Measurements from ENCODE around the gene SLC7A11.
A peak's percentile ranks its signal among the peaks of the same experiment; 100 is the strongest.
"Not testable (repeated sequence)": the region's sequence is repeated elsewhere in the genome, so short reads cannot be mapped to it uniquely, and the experiment has no call there.

The SLC7A11 gene

DNA sequence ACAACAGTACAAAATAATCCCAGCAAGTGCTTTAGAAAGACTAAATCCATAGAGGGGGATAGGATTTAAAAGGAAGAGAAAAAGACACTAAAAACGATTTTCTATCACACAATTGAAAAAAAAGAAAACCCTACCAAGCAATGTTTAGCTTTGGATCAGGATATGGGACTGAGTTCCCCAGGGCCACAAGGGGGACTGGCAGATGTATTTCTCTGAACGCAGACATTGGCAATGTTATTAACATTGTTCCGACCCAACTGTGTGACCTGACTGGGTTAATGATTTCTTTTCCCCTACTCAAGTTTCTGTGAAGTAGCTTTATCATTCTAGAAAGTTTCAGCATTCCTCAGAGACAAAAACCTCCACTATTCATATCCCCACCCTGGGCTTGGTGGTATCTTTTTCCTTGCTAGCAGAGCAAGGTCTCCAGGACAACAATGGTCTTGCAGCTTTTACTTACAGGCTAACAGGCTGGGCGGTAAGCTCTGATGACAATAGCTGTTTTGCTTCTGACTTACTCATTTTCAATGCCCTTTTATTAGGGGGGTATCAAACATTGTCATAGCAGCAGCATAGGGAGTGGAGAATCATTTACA, 25.8 kb downstream of the SLC7A11 start:
- Mint-ChIP-seq H3K36me3 (no peaks in the 10 kb centered on the region), H3K27me3 (peaks cover 3% of the 10 kb centered on the region), H3K27ac (no peak overlapping the region), H3K9me3 (no peaks in the 10 kb centered on the region), H3K4me3 (no peak overlapping the region), H3K4me1 (no peaks in the 10 kb centered on the region)
- ATAC-seq (ENCODE audit: low read depth) (no peak), DNase-seq (ENCODE audit: low spot score in 2 of 2) (no peak)

DNA sequence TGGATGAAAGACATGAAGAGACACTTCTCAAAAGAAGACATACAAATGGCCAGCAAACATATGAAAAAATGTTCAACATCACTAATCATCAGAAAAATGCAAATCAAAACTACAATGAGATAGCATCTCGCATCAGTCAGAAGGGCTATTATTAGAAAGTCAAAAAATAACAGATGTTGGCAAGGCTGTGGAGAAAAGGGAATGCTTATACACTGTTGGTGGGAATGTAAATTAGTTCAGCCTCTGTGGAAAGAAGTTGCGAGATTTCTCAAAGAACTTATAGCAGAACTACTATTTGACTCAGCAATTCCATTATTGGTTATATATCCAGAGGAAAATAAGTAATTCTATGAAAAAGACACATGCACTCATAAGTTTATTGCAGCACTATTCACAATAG, 31.6 kb downstream of the SLC7A11 start:
- not testable (repeated sequence) for H3K4me1 Mint-ChIP-seq; H3K9me3 Mint-ChIP-seq; H3K27me3 Mint-ChIP-seq; H3K36me3 Mint-ChIP-seq; H3K27ac Mint-ChIP-seq; H3K4me3 Mint-ChIP-seq; DNase-seq (ENCODE audit: low spot score in 2 of 2); ATAC-seq (ENCODE audit: low read depth)

DNA sequence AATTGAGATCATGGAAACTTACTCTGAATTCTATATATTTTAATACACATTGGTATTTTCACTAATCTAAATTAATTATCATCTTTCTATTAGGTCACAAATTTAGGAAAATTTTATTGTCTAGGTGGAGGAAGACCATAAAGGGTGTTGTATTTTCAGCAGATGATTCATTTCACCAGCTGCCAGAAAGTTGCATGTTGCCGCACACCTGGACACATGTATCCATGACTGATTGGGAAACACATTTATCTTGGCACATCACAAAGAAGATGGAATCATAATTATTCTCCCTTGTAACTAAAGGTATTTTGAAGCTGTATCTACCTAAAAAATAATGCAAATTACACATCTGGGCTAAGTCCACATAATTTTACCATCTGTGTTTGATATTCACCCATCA, 33.1 kb downstream of the SLC7A11 start:
- no peak for ATAC-seq (ENCODE audit: low read depth)
- peaks cover 2% of the 10 kb centered on the region for H3K9me3 Mint-ChIP-seq
- no peak for DNase-seq (ENCODE audit: low spot score in 2 of 2)
- no peak overlapping the region for H3K27ac Mint-ChIP-seq
- peaks cover 3% of the 10 kb centered on the region for H3K27me3 Mint-ChIP-seq
- no peaks in the 10 kb centered on the region for H3K36me3 Mint-ChIP-seq
- H3K4me3 Mint-ChIP-seq: no peak overlapping the region
- no peaks in the 10 kb centered on the region for H3K4me1 Mint-ChIP-seq

DNA sequence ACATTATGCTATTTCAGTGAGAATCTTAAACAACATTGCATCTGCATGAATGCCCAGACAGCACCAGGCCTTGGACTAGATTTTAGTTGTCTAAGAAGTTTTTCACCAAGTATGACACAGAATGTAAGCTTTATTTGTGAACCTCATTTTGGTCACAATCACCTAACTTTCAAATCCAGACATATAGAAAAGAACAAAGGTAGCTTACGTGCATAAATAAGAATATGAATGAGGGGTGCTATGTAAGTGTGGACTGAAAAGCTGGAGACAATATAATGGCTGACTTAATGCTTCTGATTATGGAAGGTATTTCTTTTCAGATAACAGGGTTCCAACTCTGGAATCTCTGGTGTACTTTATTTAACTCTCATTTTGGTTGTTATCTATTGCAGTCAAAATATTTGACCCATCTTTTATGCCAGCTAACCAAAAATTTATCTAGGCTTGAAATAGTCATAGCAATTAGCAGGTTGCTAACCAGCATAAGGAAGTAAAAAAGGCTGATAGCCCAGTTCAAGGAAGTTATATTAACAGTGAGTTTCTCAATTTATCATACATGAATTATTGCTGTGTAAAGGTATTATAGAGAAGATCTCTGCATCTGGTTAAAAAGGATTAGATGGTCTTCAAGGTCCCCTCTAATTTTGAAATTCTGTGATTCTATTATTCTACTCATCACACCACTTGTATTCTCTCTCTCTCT, 36.5 kb downstream of the SLC7A11 start:
- no peak for DNase-seq (ENCODE audit: low spot score in 2 of 2)
- Mint-ChIP-seq H3K9me3 (no peaks in the 10 kb centered on the region), H3K27me3 (peaks cover 2% of the 10 kb centered on the region), H3K4me1 (no peaks in the 10 kb centered on the region), H3K27ac (no peak overlapping the region), H3K36me3 (no peaks in the 10 kb centered on the region), H3K4me3 (no peak overlapping the region)
- no peak for ATAC-seq (ENCODE audit: low read depth)

DNA sequence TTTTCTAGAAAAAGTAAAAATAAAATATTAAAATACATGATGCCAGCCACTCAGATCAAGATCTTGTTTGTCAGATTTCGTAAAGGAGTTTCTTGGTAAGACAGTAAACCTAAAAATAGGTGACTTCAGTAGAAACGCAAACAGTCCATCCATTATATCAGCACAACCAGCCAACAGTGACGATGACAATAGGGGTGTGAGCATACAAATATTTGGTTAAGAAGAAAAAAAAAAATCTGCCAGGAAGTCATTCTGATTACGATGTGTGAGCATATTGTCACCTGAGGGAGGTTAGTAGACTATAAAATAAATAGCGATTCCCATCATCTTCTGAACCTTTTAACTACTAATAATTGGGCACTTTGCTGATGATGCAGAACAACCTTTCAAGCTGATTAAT, 37.6 kb downstream of the SLC7A11 start:
- ATAC-seq (ENCODE audit: low read depth): no peak
- no peak for DNase-seq (ENCODE audit: low spot score in 2 of 2)
- H3K36me3 Mint-ChIP-seq: no peaks in the 10 kb centered on the region
- H3K4me3 Mint-ChIP-seq: no peak overlapping the region
- peaks cover 4% of the 10 kb centered on the region for H3K4me1 Mint-ChIP-seq
- no peaks in the 10 kb centered on the region for H3K9me3 Mint-ChIP-seq
- H3K27ac Mint-ChIP-seq: no peak overlapping the region
- H3K27me3 Mint-ChIP-seq: peaks cover 2% of the 10 kb centered on the region

DNA sequence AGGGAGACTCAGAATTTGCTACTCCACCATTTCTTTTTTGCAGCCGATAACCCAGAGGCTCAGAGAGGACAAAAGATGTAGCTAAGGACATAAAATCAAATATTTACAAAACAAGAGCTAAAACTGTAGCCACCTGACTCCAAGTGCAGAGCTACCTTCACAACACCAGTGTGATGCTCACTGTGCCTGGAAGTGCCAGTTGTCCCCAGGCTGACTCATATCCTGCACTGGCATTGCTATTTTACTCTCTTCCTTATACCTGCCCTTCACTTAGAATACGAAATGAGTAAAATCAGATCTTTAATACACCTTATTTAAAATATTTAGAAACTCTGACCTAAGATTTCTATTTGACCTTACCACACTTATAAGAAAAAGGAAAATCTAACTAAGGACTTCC, 39.5 kb downstream of the SLC7A11 start:
- Mint-ChIP-seq H3K36me3 (no peaks in the 10 kb centered on the region), H3K27ac (no peak overlapping the region), H3K4me1 (peaks cover 6% of the 10 kb centered on the region), H3K4me3 (no peak overlapping the region), H3K9me3 (no peaks in the 10 kb centered on the region), H3K27me3 (peaks cover 2% of the 10 kb centered on the region)
- no peak for DNase-seq (ENCODE audit: low spot score in 2 of 2)
- no peak for ATAC-seq (ENCODE audit: low read depth)

DNA sequence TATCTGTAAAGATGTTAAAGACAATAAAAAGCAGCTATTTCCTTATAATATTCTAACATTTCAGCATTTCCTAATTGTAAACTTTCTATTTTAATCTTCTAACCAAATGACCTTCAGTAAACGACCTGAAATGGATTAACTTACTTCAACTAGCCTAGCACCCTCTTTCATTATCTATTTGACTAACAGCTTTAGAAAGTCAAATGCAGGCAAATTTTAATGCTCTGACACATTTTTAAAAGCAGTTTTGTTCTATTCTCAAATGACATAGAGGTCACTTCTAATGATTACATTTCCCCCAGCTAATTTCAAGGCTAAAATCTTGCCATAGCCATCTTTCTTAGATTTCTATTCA, 41.9 kb downstream of the SLC7A11 start:
- no peaks in the 10 kb centered on the region for H3K9me3 Mint-ChIP-seq
- H3K27ac Mint-ChIP-seq: no peak overlapping the region

DNA sequence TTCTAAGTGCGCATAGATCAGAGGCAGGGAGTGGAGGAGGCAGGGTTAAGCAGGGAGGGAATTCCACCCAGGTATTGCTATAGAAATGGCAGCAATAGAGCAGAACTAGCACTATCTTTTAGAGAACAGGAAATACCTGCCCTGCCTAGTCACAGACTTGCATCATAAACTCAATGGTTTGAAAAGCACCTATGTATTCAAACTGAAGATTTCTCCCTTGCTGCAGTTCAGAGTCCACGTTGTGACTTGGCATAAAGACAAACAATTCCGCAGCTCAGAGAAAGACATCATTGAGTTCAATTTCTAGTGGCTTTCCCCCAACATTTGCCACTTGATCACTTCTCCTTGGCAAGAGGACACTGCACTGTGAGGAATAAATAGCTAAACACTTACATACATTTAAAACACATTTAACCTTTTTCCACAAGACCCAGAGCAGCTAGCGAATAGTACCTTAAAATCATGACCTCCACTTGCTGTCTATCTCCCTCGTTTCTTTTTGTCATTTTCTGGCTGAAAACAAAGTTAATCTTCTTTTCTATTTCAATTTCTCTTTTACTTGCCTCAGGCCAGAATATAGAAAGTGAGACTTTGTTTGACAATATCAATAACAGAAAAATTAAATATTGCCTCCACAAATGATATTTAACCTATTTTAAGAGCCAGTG, 42.4 kb downstream of the SLC7A11 start:
- Mint-ChIP-seq H3K27ac (no peak overlapping the region), H3K36me3 (no peaks in the 10 kb centered on the region), H3K9me3 (no peaks in the 10 kb centered on the region), H3K27me3 (peaks cover 4% of the 10 kb centered on the region), H3K4me1 (peaks cover 6% of the 10 kb centered on the region), H3K4me3 (no peak overlapping the region)
- ATAC-seq (ENCODE audit: low read depth): peak; percentile 22
- no peak for DNase-seq (ENCODE audit: low spot score in 2 of 2)

More for the DNA sequence above, 41.9 kb downstream of the SLC7A11 start:
- ATAC-seq (ENCODE audit: low read depth) (no peak), DNase-seq (ENCODE audit: low spot score in 2 of 2) (no peak)
- peaks cover 6% of the 10 kb centered on the region for H3K4me1 Mint-ChIP-seq
- no peak overlapping the region for H3K4me3 Mint-ChIP-seq
- peaks cover 4% of the 10 kb centered on the region for H3K27me3 Mint-ChIP-seq
- H3K36me3 Mint-ChIP-seq: no peaks in the 10 kb centered on the region

DNA sequence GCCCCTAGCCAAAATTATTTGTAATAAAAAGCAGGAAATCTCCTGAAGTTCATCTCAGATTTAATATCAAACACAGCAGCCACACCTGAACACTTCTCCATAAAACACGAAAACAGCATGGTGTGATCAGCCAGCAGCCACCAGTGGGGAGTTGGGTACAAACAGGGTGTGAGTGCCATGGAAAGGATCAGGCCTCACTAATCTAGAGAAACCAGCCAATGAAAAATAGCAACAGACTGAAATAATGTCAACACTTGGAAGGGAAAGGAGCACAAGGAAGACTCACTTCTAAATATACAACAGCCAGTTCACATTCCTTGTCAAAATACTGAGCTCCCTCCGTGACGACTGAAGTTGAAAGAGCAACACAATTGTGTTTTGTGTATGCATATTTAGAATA, 46.0 kb downstream of the SLC7A11 start:
- Mint-ChIP-seq H3K4me1 (peaks cover 9% of the 10 kb centered on the region), H3K4me3 (no peak overlapping the region), H3K27ac (no peak overlapping the region), H3K9me3 (no peaks in the 10 kb centered on the region), H3K27me3 (peaks cover 2% of the 10 kb centered on the region), H3K36me3 (no peaks in the 10 kb centered on the region)
- ATAC-seq (ENCODE audit: low read depth) (no peak), DNase-seq (ENCODE audit: low spot score in 2 of 2) (no peak)

DNA sequence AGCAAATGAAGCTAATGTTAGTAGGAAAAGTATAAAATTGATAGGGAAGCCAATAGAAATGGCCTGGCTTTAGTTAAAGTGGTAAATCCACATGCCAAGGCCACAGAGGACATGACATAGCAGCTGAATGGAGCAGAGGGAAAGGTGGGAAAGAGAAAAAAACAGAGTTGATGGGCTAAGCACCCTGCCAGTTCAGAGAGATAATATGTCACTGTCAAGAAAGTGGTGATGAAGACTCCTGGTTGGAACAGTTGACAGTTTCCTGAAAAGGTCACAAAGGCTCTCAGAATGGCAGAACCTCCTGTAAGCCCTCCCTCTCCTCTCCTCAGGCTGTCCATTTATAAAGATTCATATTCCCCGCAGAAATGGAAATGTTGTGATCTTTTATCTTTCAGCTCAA, 48.2 kb downstream of the SLC7A11 start:
- Mint-ChIP-seq H3K36me3 (no peaks in the 10 kb centered on the region), H3K27ac (no peak overlapping the region), H3K4me3 (no peak overlapping the region), H3K27me3 (peaks cover 2% of the 10 kb centered on the region), H3K4me1 (peaks cover 9% of the 10 kb centered on the region), H3K9me3 (no peaks in the 10 kb centered on the region)
- DNase-seq (ENCODE audit: low spot score in 2 of 2) (no peak), ATAC-seq (ENCODE audit: low read depth) (no peak)

DNA sequence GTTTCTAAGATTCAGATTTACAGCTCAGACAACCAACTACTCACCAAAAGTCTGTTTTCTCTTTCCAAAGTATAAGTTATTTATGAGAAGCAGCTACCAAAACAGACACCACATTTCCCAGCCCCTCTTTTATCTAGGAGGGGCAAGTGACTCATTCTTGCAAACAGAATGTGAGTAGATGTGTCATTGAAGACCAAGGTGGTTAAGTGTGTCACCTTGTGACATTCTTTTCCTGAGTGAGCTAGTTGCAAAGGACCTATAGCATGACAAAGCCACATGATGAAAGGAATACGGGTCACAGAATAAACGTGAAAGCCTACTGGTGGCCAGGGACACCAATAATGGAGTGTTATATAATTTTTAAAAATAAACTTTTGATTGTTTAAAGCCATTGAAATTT, 50.0 kb downstream of the SLC7A11 start:
- Mint-ChIP-seq H3K27ac (no peak overlapping the region), H3K4me3 (no peak overlapping the region), H3K4me1 (peaks cover 9% of the 10 kb centered on the region), H3K27me3 (peaks cover 2% of the 10 kb centered on the region), H3K9me3 (no peaks in the 10 kb centered on the region), H3K36me3 (no peaks in the 10 kb centered on the region)
- ATAC-seq (ENCODE audit: low read depth) (no peak), DNase-seq (ENCODE audit: low spot score in 2 of 2) (no peak)

DNA sequence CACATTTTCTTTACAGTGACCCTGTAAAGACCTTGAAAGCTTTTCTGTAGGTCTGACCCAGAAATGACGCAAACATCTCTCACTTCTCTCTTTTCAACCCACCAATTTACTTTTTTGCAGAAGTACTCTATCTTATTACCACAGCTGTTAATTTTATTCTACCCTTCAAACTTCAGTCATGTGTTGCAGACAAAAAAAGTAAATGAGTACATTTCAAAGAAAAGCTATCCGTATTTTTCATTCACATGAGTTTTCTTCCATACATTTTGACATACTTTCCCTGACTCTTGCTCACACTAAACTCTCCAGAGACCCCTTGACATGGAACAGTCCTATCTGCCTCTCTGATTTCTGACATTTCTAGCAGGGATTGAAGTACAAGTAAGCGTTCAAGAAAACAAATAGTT, 51.7 kb downstream of the SLC7A11 start:
- peak overlapping the region; percentile 58 for H3K27ac Mint-ChIP-seq
- no peaks in the 10 kb centered on the region for H3K9me3 Mint-ChIP-seq
- no peak overlapping the region for H3K4me3 Mint-ChIP-seq
- peak in 1 of 2 donors; percentile 38 for DNase-seq (ENCODE audit: low spot score in 2 of 2)
- ATAC-seq (ENCODE audit: low read depth): peak; percentile 99
- H3K36me3 Mint-ChIP-seq: no peaks in the 10 kb centered on the region
- H3K27me3 Mint-ChIP-seq: peaks cover 2% of the 10 kb centered on the region
- peaks cover 9% of the 10 kb centered on the region for H3K4me1 Mint-ChIP-seq

DNA sequence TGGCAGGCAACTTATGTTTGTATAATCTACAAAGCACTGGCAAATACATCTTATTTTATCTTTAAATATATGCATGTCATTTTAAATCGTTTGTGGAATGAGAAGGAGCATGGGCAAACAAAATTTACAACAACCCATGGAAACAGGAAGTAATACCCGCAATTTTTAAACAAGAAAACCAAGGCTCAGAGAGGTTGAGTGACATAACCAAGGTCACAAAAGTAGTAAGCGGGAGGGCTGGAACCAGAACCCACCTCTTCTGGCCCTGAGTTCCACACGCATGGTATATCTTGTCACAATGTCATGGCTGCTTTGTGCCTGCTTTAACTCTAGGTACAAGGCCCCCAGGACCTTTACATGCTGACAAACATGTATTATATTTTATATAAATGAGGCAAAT, 52.9 kb downstream of the SLC7A11 start:
- Mint-ChIP-seq H3K27ac (no peak overlapping the region), H3K36me3 (no peaks in the 10 kb centered on the region), H3K4me3 (no peak overlapping the region), H3K4me1 (peaks cover 9% of the 10 kb centered on the region), H3K27me3 (no peaks in the 10 kb centered on the region), H3K9me3 (no peaks in the 10 kb centered on the region)
- no peak for ATAC-seq (ENCODE audit: low read depth)
- DNase-seq (ENCODE audit: low spot score in 2 of 2): no peak

DNA sequence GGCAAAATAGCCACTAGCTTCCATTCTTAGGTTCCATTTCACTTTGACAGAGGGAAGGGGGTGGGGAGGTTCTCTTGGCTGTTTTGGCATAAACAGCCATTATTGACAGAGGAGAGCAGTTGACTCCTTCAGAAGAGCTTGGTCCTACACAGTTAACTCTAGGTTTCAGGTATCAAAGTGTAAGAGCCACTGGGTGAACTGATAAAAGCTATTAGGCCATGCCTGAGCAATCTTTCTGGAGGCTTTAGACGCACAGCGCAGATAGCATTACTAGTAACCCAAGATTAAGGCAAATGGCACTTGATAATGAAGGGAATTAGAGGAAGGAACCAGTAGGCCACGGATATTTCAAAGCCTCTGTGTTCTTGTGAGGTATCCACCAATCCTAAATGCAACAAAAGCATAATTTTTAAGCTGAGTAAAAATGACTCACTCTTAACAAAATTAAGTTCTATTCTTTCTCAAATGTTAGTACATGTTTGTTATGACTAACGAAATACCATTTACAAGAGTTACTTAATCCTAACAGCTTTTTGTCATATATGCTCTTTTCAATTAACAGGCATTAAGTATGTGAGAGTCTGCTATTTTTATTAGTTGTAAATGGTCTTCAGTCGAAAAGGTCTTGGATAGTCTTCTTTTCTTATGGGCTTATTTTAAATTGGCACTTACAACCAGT, 53.6 kb downstream of the SLC7A11 start:
- no peaks in the 10 kb centered on the region for H3K27me3 Mint-ChIP-seq
- H3K36me3 Mint-ChIP-seq: no peaks in the 10 kb centered on the region
- ATAC-seq (ENCODE audit: low read depth) (no peak), DNase-seq (ENCODE audit: low spot score in 2 of 2) (no peak)
- H3K9me3 Mint-ChIP-seq: no peaks in the 10 kb centered on the region
- H3K4me1 Mint-ChIP-seq: peaks cover 9% of the 10 kb centered on the region
- H3K4me3 Mint-ChIP-seq: no peak overlapping the region
- H3K27ac Mint-ChIP-seq: peak overlapping the region; percentile 50
